ENCODE measurements around the gene CDYL2.

DNA sequence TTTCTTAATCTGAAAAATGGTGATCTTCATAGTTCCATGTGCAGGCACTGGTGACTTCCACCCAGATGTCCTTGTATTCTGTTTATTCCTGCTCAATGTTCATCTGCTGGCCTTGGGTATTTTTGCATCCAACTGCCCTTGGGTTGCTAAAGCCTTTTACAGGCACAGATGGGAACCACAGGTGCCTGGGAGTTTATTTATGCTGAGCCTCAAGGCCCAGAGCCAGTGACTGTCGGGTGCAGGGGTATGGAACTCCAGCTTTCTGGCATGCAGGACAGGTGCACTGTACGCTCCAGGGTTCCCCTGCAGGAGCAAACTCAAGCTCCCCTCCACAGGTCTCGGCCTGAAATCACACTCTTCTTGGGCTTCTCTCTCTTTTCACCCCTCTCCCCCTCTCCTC, 241.3 kb downstream of the CDYL2 start:
- TF ChIP-seq, protein P1, sequence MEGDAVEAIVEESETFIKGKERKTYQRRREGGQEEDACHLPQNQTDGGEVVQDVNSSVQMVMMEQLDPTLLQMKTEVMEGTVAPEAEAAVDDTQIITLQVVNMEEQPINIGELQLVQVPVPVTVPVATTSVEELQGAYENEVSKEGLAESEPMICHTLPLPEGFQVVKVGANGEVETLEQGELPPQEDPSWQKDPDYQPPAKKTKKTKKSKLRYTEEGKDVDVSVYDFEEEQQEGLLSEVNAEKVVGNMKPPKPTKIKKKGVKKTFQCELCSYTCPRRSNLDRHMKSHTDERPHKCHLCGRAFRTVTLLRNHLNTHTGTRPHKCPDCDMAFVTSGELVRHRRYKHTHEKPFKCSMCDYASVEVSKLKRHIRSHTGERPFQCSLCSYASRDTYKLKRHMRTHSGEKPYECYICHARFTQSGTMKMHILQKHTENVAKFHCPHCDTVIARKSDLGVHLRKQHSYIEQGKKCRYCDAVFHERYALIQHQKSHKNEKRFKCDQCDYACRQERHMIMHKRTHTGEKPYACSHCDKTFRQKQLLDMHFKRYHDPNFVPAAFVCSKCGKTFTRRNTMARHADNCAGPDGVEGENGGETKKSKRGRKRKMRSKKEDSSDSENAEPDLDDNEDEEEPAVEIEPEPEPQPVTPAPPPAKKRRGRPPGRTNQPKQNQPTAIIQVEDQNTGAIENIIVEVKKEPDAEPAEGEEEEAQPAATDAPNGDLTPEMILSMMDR (IDR thresholded peaks at IDR 0.05; ENCODE audit: poor library complexity, severe bottlenecking), result no peak
- no peak for TF ChIP-seq EP300 (conservative IDR thresholded peaks at IDR 0.05; ENCODE audit: poor library complexity, severe bottlenecking)
- no peak for TF ChIP-seq POLR2AphosphoS5 (IDR thresholded peaks at IDR 0.05)
